GM19324 (cell line): Measurements from ENCODE around the gene NAA15.
"Not testable (repeated sequence)": the region's sequence is repeated elsewhere in the genome, so short reads cannot be mapped to it uniquely, and the experiment has no call there.

ENCODE experiments used
- ATAC-seq: cut with Tn5 transposase; IDR thresholded peaks from one replicate; pipeline ENCODE4 v1.9.1; 2021; ENCODE audit warnings: mild to moderate bottlenecking, moderate library complexity; ENCODE audit not compliant: unreplicated experiment, low FRiP score

NAA15 gene

DNA sequence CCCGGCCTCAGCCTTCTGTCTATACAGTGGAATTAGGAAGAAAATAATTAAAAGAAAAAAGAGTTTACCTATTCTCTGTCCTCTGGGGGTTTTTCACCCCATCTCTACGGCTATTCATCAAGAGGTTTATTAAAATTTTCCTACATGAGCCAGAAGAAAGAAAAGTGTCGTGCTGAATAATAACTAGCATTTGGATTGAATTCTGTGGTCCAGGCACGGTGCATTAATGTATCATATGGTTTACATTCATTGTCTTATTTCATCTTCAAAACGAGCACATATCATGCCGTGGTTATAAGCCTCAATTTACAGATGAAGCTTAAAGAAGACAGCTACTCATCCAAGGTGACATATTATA lies 5.4 kb upstream of the NAA15 start:
- ATAC-seq, result no peak

DNA sequence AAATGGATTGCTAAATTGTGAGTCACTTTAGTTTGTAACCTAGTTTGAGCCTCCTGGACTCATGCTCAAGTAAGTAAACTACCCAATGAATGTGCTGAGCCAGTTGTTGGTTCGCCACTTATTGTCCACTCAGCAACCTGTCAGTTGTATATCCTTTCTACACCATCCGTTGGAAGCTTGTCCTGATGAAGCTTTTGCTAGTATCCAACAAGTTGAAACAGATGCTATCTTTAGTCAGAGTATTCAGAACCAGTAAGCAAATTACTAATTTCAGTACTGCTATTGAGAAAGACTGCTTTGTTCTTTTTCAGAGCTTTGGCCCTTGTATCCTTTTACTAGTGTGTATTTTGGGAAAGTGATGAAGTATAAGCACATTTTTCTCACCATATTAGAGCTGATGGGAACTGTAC lies 4.3 kb upstream of the NAA15 start:
- ATAC-seq, result no peak

DNA sequence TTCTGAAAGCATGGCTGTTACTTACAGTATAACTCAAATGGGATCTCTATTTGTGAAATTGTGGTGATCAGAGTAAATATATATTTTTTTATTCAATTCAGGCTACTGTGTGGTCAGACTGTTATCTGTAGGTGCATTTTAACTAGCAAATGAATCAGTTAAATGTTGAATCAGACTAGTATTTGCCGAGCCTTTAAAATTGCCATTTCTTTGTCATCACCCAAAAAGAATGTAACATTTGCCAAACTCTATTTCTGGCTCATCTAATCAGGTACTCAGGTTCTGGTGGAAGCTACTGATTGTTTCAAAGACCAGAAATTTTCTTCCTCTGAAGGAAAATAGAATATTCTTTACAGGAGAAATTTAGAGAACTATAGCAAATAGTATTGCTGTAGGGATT lies 1.8 kb upstream of the NAA15 start:
- ATAC-seq, result no peak

DNA sequence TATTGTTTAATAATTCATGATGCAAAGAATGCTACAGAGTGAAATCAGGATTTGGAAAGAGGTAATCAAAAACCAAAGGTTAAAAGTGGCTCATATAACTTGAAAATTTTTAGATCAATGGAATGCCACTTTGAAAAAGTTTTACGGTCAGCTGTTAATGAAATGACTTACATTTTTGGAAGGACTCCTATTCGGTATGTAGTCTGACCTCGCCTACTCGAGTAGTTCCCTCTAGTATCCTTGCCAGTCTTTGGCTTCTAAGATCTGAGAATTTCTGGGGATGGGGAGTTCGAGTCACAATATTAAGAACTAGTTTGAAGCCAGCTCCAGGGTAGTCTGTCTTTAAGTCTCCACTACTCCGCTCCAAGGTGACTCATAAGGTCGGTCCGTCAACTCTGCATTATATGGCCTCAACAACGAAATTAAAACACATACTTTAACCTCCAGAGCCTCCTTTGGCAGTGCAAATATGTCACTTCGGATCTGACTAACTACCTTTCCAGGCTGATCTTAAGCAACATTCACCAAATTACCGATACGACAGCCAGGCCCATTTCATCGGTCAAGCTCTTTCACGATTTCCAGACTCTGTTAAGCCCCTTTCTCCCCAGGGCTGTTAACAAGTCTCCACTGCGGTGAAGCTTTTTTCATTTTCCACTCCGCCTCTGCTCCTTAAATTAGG lies 733 bp upstream of the NAA15 start:
- peak; percentile 8 for ATAC-seq

DNA sequence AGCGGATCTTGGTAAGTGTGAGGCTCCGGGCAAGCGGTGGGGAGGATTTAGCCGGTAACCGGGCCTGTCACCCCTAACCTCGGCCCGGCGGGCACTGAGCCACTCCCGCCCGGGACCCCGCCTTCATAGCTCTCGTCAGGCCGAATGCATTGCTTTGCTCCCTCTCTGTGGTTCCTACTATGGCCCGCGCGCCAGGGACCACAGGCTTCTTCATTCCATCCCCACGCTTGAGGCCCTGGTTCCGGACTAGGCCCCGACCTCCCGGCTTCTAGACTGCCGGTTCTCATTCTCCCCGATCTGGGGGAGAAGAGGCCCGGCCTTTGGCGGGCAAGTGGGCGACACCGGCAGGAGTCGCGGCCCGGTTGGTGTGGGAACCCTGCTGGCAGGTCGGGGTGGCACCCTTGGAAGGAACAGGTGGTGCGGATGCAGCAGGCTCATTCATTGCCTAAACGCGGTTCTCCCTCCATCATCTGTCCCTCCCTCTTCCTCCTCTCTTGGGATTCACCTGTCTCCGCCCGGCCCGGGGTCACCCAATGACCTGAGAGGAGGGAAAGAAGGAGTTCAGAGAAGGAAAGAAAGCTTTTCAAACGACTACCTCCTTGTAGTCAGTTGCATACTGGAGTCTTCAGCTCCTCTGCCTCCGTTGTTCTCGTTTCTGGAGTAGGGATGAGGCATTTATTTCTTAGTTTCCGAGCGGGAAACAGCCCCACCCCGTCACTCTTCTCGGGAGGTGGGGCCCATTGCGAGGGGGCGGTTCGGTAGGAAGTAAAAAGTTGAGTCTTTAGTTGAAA lies 711 bp downstream of the NAA15 start, which contains the start of gene NDUFC1:
Gene NDUFC1, minus strand, starts transcription at position 657 of the 791 bp plus-strand sequence. CDS start 6,679 bp downstream, outside the sequence.
- peak; percentile 36 for ATAC-seq

DNA sequence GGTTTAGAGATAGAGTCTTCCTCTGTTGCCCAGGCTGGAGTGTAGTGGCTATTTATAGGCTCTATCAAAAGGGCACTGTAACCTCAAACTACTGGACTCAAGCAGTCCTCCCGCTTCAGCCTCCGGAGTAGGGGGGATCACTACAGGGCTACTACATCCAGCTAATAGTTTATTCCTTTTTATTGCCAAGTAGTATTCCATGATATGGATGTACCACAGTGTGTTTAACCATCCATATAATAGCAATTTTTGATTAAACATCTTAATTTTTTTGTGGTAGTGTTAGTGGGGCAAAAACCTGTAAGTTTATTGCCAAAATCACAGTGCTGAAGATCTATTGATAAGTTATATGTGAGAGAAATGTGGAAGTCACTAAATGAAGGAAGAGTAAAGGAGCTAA lies 3.6 kb downstream of the NAA15 start:
- ATAC-seq, result no peak

DNA sequence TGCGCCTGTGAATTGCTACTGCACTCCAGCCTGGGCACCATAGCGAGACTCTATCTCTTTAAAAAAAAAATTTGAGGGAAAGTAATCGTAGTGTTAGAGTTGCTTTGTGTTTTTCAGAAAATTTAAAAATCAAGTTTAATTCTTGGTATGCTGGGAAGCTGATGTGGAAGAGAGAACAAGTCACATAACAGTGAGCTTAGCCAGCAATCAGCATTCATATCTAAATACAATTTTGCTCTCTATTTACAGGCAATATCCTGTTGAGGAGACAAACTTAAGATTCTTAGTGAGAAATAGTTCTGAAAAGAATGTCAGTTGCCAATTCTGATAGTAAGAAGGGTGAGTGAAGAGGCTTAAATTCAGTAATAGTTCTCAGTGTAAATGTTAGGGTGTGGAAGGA lies 10.6 kb downstream of the NAA15 start:
- no peak for ATAC-seq

DNA sequence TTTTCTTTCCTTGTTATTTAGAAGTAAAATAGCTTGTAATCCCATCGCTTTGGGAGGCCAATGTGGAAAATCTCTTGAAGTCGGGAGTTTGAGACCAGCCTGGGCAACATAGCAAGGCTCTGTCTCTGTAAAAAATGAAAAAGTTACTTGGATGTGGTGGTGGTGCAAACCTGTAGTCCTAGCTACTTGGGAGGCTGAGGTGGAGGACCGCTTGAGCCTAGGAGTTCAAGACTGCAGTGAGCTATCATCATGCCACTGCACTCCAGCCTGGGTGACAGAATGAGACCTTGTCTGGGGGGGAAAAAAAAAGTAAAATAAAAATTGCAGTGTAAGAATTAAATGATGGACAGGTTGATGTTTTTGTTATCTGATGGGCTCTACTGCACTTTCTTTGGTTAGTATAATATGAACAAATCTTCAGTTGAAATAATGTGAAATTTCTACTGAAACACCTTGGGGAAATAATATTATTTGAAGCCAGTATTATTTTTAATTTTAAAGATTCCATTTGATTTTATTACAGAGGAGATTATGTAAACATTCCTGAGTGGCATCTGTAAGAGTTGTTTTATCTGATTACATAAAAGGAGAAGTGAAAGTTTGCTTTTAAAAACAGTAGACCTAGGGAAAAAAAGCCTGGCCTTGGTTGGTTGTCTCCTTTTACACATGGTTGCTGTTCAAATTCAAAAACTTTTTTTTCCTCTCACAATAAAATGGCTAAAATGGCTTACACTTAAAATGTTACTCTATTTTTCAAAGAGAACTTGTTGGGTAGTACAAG lies 11.4 kb downstream of the NAA15 start:
- ATAC-seq, result no peak

DNA sequence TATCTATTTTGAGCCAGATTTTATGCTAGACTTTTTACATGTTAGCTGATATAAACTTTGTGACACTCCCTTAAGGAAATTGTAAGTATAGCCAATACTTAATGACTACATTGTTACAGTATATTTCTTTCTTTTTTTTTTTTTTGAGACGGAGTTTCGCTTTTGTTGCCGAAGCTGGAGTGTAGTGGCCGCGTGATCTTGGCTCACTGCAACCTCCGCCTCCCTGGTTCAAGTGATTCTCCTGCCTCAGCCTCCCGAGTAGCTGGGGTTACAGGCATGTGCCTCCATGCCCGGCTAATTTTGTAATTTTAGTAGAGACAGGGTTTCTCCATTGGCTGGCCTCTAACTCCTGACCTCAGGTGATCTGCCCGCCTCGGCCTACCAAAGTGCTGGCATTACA lies 12.1 kb downstream of the NAA15 start:
- ATAC-seq, result not testable (repeated sequence)

DNA sequence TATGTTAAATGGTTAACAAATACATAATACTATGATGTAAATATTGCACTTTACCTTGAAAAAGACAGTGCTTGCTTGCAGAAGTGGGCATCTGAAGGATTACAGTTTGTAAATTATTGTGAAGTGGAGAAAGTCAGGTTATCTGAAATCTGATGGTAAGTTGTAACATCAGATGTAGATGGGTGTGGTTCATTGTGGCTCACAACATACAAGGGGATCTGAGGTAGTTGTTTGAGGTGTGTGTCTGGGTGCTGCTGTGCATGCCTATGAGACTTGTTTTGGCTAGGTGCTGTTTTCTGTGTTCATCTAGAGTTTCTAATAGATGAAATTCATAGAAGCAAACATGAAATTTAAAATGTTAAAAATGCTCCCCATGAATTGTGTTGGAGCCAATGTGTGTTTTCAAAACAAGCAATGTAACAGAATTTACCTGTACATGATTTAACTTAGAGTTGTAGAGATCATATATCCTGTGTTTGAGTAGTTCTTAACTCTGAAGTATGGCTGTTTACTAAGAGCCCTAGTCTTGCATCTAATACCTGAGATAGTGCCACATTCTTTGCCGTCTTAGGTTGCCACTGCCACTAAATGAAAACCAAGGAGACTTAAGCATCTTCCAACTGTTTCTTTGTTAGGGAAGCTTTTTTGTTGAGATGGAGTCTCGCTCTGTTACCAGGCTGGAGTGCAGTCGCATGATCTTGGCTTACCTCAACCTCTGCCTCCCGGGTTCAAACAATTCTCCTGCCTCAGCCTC lies 12.9 kb downstream of the NAA15 start:
- ATAC-seq, result no peak

DNA sequence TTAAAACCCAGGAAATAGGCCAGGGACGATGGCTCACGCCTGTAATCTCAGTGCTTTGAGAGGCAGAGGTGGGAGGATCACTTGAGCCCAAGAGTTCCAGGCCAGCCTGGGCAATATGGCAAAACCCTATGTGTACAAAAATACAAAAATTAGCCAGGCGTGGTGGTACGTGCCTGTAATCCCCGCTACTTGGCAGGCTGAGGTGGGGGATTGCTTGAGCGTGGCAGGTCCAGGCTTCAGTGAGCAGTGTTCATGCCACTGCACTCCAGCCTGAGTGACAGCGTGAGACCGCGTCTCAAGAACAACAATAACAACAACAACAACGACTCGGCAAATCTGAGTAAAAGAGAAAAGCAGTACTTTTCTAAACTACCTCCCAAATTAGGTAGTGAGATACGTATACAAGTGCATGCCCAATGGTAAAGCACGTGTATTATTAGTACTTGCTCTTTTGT lies 13.9 kb downstream of the NAA15 start:
- peak; percentile 47 for ATAC-seq

DNA sequence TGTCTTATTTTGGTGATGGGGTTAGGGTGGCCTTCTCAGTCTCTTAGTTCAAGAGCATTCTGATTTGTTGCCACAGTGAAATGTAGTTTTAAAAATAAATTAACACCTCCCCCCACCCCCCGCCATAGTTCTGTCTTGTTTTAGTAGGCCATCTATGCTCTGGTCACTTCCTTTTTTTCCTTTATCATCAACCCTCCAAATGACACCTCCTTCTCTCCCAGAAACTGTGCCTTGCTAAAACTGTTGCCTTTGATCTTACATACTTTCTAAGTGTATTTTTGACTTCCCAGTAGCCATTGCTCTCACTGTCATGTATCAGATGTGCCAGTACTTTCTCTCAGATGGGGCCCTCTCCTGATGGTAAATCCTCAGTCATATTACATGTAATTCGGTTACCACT lies 15.4 kb downstream of the NAA15 start:
- ATAC-seq, result no peak

DNA sequence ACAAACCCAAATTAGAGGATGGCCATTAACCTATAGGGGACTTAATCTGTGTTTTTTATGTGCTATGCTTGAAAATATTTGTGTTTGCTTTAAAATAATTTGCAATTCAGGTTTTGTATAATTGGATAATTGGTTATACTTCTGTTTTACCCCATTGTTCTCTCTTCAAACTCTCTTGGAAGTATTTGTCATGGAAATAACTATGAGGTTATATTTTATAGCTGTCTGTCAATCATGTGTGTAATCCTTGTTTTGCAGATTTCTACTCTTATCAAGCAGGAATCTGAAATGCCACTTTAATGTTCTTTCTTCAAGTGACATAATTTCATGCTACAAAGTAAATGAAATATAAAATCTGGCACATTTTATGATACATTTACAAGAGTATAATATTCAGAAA lies 16.3 kb downstream of the NAA15 start:
- ATAC-seq, result no peak

DNA sequence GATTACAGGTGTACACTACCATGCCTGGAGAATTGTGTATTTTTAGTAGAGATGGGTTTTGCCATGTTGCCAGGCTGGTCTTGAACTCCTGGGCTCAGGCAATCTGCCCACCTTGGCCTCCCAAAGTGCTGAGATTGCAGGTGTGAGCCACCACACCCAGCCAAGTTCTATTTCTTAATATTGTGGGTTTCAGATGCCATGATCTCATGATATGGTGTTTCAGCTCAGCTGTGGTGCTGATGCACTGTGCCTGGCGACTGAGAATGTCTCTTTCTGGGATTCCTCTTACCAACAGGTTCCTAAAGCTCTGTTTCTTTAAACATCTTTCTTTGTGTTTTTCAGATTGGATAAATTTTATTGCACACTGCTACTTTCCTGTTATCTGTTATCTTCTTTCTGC lies 18.3 kb downstream of the NAA15 start:
- no peak for ATAC-seq

DNA sequence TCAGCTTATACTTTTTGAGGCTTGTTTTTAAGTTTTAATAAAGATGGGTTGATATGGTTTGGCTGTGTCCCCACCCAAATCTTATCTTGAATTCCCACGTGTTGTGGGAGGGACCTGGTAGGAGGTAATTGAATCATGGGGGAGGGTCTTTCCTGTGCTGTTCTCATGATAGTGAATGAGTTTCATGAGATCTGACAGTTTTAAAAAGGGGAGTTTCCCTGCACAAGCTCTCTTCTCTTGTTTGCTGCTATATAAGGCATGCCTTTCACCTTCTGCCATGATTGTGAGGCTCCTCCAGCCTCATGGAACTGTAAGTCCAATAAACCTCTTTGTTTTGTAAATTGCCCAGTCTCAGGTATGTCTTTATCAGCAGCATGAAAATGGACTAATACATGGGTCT lies 20.8 kb downstream of the NAA15 start:
- ATAC-seq, result not testable (repeated sequence)

DNA sequence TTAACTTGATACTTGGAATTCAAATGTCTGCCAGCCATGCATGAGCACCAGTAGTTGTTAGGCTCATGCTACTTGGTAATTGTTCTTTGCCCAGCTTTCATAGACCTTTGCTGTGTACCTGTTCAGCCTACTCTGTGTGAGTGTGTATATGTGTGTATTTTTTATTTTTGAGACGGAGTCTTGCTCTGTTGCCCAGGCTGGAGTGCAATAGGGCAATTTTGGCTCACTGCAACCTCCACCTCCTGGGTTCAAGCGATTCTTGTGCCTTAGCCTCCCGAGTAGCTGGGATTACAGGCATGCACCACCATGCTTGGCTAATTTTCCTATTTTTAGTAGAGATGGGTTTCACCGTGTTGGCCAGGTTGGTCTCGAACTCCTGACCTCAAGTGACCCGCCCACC lies 21.2 kb downstream of the NAA15 start:
- ATAC-seq, result not testable (repeated sequence)

DNA sequence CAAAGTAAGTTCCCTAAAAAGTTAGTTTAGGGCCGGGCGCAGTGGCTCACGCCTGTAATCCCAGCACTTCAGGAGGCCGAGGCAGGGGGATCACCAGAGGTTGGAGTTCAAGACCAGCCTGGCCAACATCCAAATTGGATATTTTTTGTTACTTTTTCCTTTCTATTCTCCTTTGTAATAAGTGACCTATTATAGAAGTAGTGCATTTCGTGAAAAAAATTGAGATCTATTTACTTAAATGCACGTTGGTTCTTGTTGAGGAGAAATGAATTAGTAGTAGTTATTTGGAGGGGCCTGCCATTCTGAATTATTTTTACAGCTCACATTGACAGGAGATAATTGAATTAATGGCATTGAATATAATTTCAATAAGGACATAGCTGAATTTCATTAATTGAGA lies 23.3 kb downstream of the NAA15 start:
- ATAC-seq, result no peak

DNA sequence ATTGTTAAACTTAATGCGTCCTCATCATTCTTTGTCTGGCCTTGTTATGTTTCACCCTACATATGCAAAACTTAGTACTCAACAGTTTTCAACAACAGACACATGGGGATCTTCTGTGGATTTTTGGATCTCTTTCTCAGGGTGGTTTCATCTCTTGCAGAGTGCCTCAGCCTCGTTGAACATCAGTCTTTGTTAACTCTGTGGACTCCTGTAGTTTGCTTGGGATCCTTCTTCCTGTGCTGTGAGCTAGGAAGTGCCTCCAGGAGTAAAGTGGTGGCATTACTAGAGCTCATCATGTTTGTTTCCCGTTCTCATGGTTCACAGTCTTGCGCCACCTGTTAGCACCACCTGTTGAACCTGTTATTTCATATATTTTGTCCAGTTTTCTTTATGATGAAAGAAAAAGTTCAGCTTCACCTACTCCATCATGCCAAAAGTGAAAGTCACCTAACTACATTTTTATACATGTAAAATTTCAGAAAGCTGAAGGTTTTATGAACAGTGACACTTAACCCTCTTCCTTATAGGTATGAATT lies 28.4 kb downstream of the NAA15 start:
- no peak for ATAC-seq

DNA sequence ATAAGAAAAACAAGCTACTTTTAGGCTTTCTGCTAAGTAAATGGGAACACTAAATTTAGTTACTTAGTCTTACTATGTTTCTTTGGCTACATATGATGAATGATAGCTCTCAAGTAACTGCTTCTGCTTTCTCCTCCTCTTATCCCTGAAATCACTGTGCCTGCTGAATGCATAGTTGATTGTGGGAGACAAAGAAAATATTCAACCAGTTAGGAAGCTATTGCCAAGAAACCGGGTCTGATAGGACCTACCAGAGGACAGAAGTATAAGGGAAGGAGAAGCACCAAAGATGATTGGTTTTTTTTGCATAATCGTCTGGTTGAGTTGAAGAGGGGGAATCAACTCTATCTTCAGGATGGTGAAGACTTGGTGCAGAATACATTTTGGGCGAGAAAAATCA lies 29.0 kb downstream of the NAA15 start:
- ATAC-seq, result no peak

DNA sequence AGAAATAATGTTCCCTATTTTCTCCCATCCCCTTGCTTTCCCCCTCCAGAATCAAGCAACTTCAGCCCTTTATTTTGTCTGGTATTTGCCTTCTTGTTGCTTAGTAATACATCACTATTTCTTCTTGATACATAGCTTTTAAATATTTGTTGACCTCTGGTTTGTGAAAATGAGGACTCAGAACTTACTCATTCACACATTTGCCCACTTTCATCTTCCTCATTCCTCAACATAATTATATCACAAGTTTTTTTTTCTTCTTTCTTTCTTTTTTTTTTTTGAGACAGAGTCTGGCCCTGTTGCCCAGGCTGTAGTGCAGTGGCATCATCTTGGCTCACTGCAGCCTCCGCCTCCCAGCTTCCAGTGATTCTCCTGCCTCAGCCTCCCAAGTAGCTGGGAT lies 29.9 kb downstream of the NAA15 start:
- ATAC-seq, result no peak
